ENCODE measurements around the gene KRTAP4-1. TPM values are rescaled to one million over a fixed set of nuclear protein-coding genes. Genes with fewer than 3 reads are reported as not detected.
"Not testable (repeated sequence)": the region's sequence is repeated elsewhere in the genome, so short reads cannot be mapped to it uniquely, and the experiment has no call there.

KRTAP4-1 gene
- polyA plus RNA-seq, 1 of the 3 experiments (the other 2 are of a cell fraction), result not detected

DNA sequence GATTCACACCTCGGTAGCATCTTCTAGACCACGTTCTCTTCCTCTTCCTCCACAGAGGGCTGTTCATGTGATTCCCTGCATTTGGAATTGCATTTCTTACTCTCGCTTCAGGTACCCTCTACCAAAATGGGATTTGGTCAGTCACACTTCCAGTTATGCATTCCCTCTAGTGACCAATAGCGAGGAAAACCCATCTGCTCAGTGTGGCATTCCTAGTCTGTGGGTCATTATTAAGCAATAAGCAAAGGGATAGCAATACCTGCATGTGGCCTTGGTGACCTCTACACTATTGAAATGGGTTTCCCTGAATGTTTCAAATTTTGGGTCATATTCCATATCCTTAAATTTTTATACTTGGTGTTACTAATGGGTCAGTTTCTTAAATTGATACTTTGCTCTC is 34.7 kb downstream of the KRTAP4-1 start:
- no peak overlapping the region for H2AFZ ChIP-seq (ENCODE audit: low read depth)
- no peaks in the 10 kb centered on the region for H3K36me3 ChIP-seq (replicated peaks in 1 of 2; ENCODE audit: control insufficient read depth in 1 of 2, insufficient read depth in 2 of 2, low read length in 1 of 2)
- H3K27ac ChIP-seq (ENCODE audit: low read depth in 2 of 2, low read length in 1 of 2), result no peak overlapping the region
- ChIA-PET POLR2A (no interaction called here), CTCF (no interaction called here)
- no peaks in the 10 kb centered on the region for H3F3A ChIP-seq (replicated peaks; ENCODE audit: insufficient read depth)
- no peaks in the 10 kb centered on the region for H3K9me2 ChIP-seq
- H3K79me2 ChIP-seq (ENCODE audit: insufficient read depth), result no peaks in the 10 kb centered on the region
- no peak overlapping the region for H3K4me2 ChIP-seq
- no peak for TF ChIP-seq SMC3 (IDR thresholded peaks at IDR 0.05; ENCODE audit: low read depth, low read length)
- WGBS (ENCODE audit: low lambda C conversion rate), result 15% methylated on average over 4 of the region's 4 CpGs
- H3K9ac ChIP-seq, result no peak overlapping the region
- no peak for DNase-seq
- H3K4me1 ChIP-seq (ENCODE audit: control insufficient read depth in 1 of 2, insufficient read depth in 2 of 2, low read depth in 1 of 2, low read length in 1 of 2), result no peaks in the 10 kb centered on the region
- H3K9me3 ChIP-seq, result no peaks in the 10 kb centered on the region
- H4K20me1 ChIP-seq (ENCODE audit: insufficient read depth), result no peaks in the 10 kb centered on the region
- 0 out of 2 replicates have a peak, but pooled peaks cover 4% of the 10 kb centered on the region for H3K27me3 ChIP-seq (ENCODE audit: insufficient read depth)
- H3K4me3 ChIP-seq (ENCODE audit: low read depth in 2 of 2, low read length in 1 of 2), result no peak overlapping the region

DNA sequence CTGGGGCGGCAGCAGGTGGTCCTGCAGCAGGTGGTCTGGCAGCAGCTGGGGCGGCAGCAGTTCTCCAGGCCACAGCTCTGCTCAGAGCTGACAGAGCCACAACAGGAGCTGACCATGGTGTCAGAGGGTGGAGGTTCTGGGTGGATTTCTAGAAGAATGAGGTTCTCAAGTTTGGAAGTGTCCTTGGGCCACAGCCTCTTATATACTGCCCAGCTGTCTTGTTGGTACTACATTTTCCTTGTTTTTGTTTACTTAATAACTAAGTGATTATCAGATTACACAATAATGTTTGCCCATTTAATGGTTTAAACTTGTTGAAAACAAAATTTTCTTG is 35.1 kb downstream of the KRTAP4-1 start, which contains the start of gene KRTAP4-5:
KRTAP4-5 (minus strand) TSS at position 174 of the 334 bp plus-strand sequence; CDS start at position 116, 58 bp downstream.
- 0% methylated on average over 1 of the region's 2 CpGs for WGBS (ENCODE audit: low lambda C conversion rate)
- Histone ChIP-seq H3K27me3 (ENCODE audit: insufficient read depth) (0 out of 2 replicates have a peak, but pooled peaks cover 4% of the 10 kb centered on the region), H3K4me1 (ENCODE audit: control insufficient read depth in 1 of 2, insufficient read depth in 2 of 2, low read depth in 1 of 2, low read length in 1 of 2) (no peaks in the 10 kb centered on the region), H3K9me2 (no peaks in the 10 kb centered on the region), H2AFZ (ENCODE audit: low read depth) (no peak within 1 kb of the TSS), H3K79me2 (ENCODE audit: insufficient read depth) (no peaks in the 10 kb centered on the region), H3K4me3 (ENCODE audit: low read depth in 2 of 2, low read length in 1 of 2) (no peak within 1 kb of the TSS), H3K9ac (no peak within 1 kb of the TSS), H3K36me3 (replicated peaks in 1 of 2; ENCODE audit: control insufficient read depth in 1 of 2, insufficient read depth in 2 of 2, low read length in 1 of 2) (no peaks in the 10 kb centered on the region), H3F3A (replicated peaks; ENCODE audit: insufficient read depth) (no peaks in the 10 kb centered on the region), H3K9me3 (no peaks in the 10 kb centered on the region), H3K27ac (ENCODE audit: low read depth in 2 of 2, low read length in 1 of 2) (no peak within 1 kb of the TSS), H3K4me2 (no peak within 1 kb of the TSS), H4K20me1 (ENCODE audit: insufficient read depth) (no peaks in the 10 kb centered on the region)
- TF ChIP-seq RCOR1 (IDR thresholded peaks at IDR 0.05; ENCODE audit: low read length) (no peak), NRF1 (IDR thresholded peaks at IDR 0.05; ENCODE audit: low read depth, low read length) (no peak)
- TF ChIP-seq, protein P1, sequence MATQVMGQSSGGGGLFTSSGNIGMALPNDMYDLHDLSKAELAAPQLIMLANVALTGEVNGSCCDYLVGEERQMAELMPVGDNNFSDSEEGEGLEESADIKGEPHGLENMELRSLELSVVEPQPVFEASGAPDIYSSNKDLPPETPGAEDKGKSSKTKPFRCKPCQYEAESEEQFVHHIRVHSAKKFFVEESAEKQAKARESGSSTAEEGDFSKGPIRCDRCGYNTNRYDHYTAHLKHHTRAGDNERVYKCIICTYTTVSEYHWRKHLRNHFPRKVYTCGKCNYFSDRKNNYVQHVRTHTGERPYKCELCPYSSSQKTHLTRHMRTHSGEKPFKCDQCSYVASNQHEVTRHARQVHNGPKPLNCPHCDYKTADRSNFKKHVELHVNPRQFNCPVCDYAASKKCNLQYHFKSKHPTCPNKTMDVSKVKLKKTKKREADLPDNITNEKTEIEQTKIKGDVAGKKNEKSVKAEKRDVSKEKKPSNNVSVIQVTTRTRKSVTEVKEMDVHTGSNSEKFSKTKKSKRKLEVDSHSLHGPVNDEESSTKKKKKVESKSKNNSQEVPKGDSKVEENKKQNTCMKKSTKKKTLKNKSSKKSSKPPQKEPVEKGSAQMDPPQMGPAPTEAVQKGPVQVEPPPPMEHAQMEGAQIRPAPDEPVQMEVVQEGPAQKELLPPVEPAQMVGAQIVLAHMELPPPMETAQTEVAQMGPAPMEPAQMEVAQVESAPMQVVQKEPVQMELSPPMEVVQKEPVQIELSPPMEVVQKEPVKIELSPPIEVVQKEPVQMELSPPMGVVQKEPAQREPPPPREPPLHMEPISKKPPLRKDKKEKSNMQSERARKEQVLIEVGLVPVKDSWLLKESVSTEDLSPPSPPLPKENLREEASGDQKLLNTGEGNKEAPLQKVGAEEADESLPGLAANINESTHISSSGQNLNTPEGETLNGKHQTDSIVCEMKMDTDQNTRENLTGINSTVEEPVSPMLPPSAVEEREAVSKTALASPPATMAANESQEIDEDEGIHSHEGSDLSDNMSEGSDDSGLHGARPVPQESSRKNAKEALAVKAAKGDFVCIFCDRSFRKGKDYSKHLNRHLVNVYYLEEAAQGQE (IDR thresholded peaks at IDR 0.05; ENCODE audit: low read depth, low read length), result peak; percentile 45; the same call in 1 of the 2 replicates
- TF ChIP-seq, protein P2, sequence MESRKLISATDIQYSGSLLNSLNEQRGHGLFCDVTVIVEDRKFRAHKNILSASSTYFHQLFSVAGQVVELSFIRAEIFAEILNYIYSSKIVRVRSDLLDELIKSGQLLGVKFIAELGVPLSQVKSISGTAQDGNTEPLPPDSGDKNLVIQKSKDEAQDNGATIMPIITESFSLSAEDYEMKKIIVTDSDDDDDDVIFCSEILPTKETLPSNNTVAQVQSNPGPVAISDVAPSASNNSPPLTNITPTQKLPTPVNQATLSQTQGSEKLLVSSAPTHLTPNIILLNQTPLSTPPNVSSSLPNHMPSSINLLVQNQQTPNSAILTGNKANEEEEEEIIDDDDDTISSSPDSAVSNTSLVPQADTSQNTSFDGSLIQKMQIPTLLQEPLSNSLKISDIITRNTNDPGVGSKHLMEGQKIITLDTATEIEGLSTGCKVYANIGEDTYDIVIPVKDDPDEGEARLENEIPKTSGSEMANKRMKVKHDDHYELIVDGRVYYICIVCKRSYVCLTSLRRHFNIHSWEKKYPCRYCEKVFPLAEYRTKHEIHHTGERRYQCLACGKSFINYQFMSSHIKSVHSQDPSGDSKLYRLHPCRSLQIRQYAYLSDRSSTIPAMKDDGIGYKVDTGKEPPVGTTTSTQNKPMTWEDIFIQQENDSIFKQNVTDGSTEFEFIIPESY (IDR thresholded peaks at IDR 0.05; ENCODE audit: borderline replicate concordance, low read depth), result no peak
- ChIA-PET CTCF (no interaction called here), POLR2A (no interaction called here)
- no peak for DNase-seq

DNA sequence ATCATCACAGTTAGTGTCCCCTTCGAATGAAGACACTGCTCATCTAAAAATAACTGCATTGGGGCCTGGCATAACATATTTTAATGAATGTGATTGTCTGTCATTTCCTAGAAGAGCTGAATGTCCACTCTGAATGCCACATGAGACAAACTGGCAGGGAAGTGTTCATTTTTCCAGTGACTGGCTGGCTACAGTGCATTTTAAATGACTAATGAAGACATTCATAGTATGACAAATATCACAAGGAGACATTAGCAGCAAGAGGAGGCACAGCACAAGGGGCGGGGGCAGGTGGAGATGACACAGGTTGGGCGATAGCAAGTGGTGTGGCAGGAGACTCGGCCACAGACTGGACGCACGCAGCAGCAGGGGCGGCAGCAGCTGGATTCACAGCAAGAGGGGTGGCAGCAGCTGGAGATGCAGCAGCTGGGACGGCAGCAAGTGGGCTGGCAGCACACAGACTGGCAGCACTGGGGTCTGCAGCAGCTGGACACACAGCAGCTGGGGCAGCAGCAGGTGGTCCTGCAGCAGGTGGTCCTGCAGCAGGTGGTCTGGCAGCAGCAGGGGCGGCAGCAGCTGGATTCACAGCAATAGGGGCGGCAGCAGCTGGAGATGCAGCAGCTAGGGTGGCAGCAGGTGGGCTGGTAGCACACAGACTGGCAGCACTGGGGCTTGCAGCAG is 35.6 kb downstream of the KRTAP4-1 start:
- 6% methylated on average over 7 of the region's 10 CpGs for WGBS (ENCODE audit: low lambda C conversion rate)
- H3K36me3 ChIP-seq (replicated peaks in 1 of 2; ENCODE audit: control insufficient read depth in 1 of 2, insufficient read depth in 2 of 2, low read length in 1 of 2); H3K27ac ChIP-seq (ENCODE audit: low read depth in 2 of 2, low read length in 1 of 2); H3K27me3 ChIP-seq (ENCODE audit: insufficient read depth); H2AFZ ChIP-seq (ENCODE audit: low read depth); H3K79me2 ChIP-seq (ENCODE audit: insufficient read depth); H3K4me2 ChIP-seq; H3K4me1 ChIP-seq (ENCODE audit: control insufficient read depth in 1 of 2, insufficient read depth in 2 of 2, low read depth in 1 of 2, low read length in 1 of 2); H3F3A ChIP-seq (replicated peaks; ENCODE audit: insufficient read depth); DNase-seq; H4K20me1 ChIP-seq (ENCODE audit: insufficient read depth); CTCF ChIA-PET; H3K9ac ChIP-seq; H3K9me3 ChIP-seq; H3K4me3 ChIP-seq (ENCODE audit: low read depth in 2 of 2, low read length in 1 of 2); H3K9me2 ChIP-seq; POLR2A ChIA-PET: not testable (repeated sequence)

Measured in SK-N-SH (cell line).